Stimulated activated CD4-positive, alpha-beta T cell treated with anti-CD3 and anti-CD28 coated beads, Interleukin-12 subunit alpha, Interleukin-12 subunit beta, amount 100 ng/mL, for 4 hours (primary cell): ENCODE measurements around the gene FHOD3.
"Not testable (repeated sequence)": the region's sequence is repeated elsewhere in the genome, so short reads cannot be mapped to it uniquely, and the experiment has no call there.

Source experiments
- DNase-seq: peaks from one replicate; pipeline ENCODE4 v3.0.0-alpha.2; 2020

Gene FHOD3

GRCh38 chr18:36352384-36352783 is 54.9 kb downstream of the FHOD3 start:
- no peak for DNase-seq

GRCh38 chr18:36354989-36355388 is 57.5 kb downstream of the FHOD3 start:
- no peak for DNase-seq

- DNase-seq: no peak
Measured at GRCh38 chr18:36355511-36355910, 58.0 kb downstream of the FHOD3 start.

GRCh38 chr18:36356741-36357140 is 59.2 kb downstream of the FHOD3 start:
- not testable (repeated sequence) for DNase-seq

GRCh38 chr18:36358141-36358540 is 60.6 kb downstream of the FHOD3 start:
- DNase-seq: no peak

GRCh38 chr18:36360256-36360909 is 62.9 kb downstream of the FHOD3 start:
- no peak for DNase-seq

GRCh38 chr18:36364911-36365624 is 67.6 kb downstream of the FHOD3 start:
- DNase-seq: no peak

GRCh38 chr18:36365836-36366775 is 68.6 kb downstream of the FHOD3 start:
- no peak for DNase-seq

- no peak for DNase-seq
Measured at GRCh38 chr18:36366994-36367839, 69.7 kb downstream of the FHOD3 start.

GRCh38 chr18:36368889-36369288 is 71.4 kb downstream of the FHOD3 start:
- DNase-seq: no peak

- no peak for DNase-seq
Measured at GRCh38 chr18:36372903-36373311, 75.4 kb downstream of the FHOD3 start.

GRCh38 chr18:36374262-36374661 is 76.7 kb downstream of the FHOD3 start:
- no peak for DNase-seq

GRCh38 chr18:36375118-36375517 is 77.6 kb downstream of the FHOD3 start:
- DNase-seq: no peak

GRCh38 chr18:36376361-36376760 is 78.8 kb downstream of the FHOD3 start:
- no peak for DNase-seq

GRCh38 chr18:36377626-36378025 is 80.1 kb downstream of the FHOD3 start:
- no peak for DNase-seq

- no peak for DNase-seq
Measured at GRCh38 chr18:36378205-36378604, 80.7 kb downstream of the FHOD3 start.

GRCh38 chr18:36379435-36379984 is 82.0 kb downstream of the FHOD3 start:
- no peak for DNase-seq

GRCh38 chr18:36380173-36380827 is 82.8 kb downstream of the FHOD3 start:
- no peak for DNase-seq

GRCh38 chr18:36381075-36381474 is 83.6 kb downstream of the FHOD3 start:
- DNase-seq: no peak

- DNase-seq: no peak
Measured at GRCh38 chr18:36382854-36383253, 85.3 kb downstream of the FHOD3 start.

- DNase-seq: no peak
Measured at GRCh38 chr18:36386150-36386920, 88.8 kb downstream of the FHOD3 start.
